OCI-LY1 (cell line): ENCODE data around the gene ETNK2.

Experiments used
- EZH2 ChIP-seq: fragments of 200-600 bp; sonication (generic), shearing (Covaris generic); IDR thresholded peaks from 2 replicates; pipeline ENCODE4 v1.8.0; 2017; ENCODE audit warnings: borderline replicate concordance, mixed run types, mild to moderate bottlenecking, antibody characterized with exemption, low read length, moderate library complexity, mixed read lengths
- TF ChIP-seq, protein P1 (sequence below): fragments of 200-600 bp; sonication (generic), shearing (Covaris generic); IDR thresholded peaks from 2 replicates; pipeline ENCODE4 v1.5.1; 2017; ENCODE audit warnings: mild to moderate bottlenecking, antibody characterized with exemption, low read length, moderate library complexity, mixed read lengths

DNA sequence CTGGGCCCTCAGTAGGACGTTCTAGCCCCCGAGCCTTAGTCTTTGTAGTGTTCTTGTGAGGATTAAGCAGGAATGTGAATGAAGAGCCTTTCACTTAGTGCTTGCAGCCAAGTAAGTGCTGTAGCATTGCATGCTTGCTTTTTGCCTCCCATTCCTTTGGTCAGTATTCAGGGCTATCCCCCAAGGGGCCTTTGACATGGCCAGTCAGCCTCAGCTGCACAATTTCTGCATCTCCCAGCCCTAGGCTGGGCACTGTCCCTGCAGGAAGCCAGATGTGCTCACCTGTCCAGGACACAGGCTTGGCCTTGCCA lies 48.5 kb downstream of the ETNK2 start:
- TF ChIP-seq, protein P1, sequence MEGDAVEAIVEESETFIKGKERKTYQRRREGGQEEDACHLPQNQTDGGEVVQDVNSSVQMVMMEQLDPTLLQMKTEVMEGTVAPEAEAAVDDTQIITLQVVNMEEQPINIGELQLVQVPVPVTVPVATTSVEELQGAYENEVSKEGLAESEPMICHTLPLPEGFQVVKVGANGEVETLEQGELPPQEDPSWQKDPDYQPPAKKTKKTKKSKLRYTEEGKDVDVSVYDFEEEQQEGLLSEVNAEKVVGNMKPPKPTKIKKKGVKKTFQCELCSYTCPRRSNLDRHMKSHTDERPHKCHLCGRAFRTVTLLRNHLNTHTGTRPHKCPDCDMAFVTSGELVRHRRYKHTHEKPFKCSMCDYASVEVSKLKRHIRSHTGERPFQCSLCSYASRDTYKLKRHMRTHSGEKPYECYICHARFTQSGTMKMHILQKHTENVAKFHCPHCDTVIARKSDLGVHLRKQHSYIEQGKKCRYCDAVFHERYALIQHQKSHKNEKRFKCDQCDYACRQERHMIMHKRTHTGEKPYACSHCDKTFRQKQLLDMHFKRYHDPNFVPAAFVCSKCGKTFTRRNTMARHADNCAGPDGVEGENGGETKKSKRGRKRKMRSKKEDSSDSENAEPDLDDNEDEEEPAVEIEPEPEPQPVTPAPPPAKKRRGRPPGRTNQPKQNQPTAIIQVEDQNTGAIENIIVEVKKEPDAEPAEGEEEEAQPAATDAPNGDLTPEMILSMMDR = no peak
- TF ChIP-seq EZH2 = no peak
